ENCODE data around the gene CCL4L2.

GRCh38 chr17:36214918-36215317, 4.1 kb downstream of the CCL4L2 start:
- TF ChIP-seq CTCF (IDR thresholded peaks at IDR 0.05) = no peak
- TF ChIP-seq POLR2AphosphoS5 (IDR thresholded peaks at IDR 0.05; ENCODE audit: low read depth, low read length) = no peak
- TF ChIP-seq REST (IDR thresholded peaks at IDR 0.05; ENCODE audit: insufficient read depth in 1 of 2, low read depth in 2 of 2, low read length in 1 of 2) = no peak
- TF ChIP-seq TCF7L2 (IDR thresholded peaks at IDR 0.05; ENCODE audit: low read depth, low read length) = no peak
- no peak for TF ChIP-seq SIN3A (IDR thresholded peaks at IDR 0.05; ENCODE audit: borderline replicate concordance, insufficient read depth, low read depth, low read length)

Data from Panc1 (cell line).